CD4-positive, alpha-beta T cell treated with Interleukin-6 at 100 ng/mL for 8 hours (primary cell): ENCODE data around the gene ZNF205.
"Not testable (repeated sequence)": the region's sequence is repeated elsewhere in the genome, so short reads cannot be mapped to it uniquely, and the experiment has no call there.

Source experiments
- DNase-seq: peaks from one replicate; pipeline ENCODE4 v3.0.0-alpha.2; 2020; ENCODE audit warnings: mixed read lengths, low spot score

ZNF205 gene

GRCh38 chr16:3134338-3135125 lies 22.1 kb downstream of the ZNF205 start, which contains the start of gene ZNF213:
TSS of gene ZNF213 (plus strand) at chr16:3135029. CDS start at chr16:3137281, 2,252 bp downstream.
- peak; percentile 97 for DNase-seq

GRCh38 chr16:3135126-3135715 lies 22.8 kb downstream of the ZNF205 start:
- DNase-seq: no peak

GRCh38 chr16:3137267-3137666 lies 24.9 kb downstream of the ZNF205 start:
- DNase-seq: no peak

GRCh38 chr16:3138342-3138741 lies 26.0 kb downstream of the ZNF205 start:
- no peak for DNase-seq

- no peak for DNase-seq
Measured at GRCh38 chr16:3138823-3139426, 26.5 kb downstream of the ZNF205 start.

GRCh38 chr16:3139561-3139960 lies 27.2 kb downstream of the ZNF205 start:
- DNase-seq: not testable (repeated sequence)

- DNase-seq: no peak
Measured at GRCh38 chr16:3140603-3141427, 28.4 kb downstream of the ZNF205 start.

- DNase-seq: no peak
Measured at GRCh38 chr16:3141781-3142311, 29.5 kb downstream of the ZNF205 start.

GRCh38 chr16:3142327-3142726 lies 29.9 kb downstream of the ZNF205 start:
- DNase-seq: no peak

- DNase-seq: no peak
Measured at GRCh38 chr16:3142770-3143169, 30.4 kb downstream of the ZNF205 start.

GRCh38 chr16:3143189-3143588 lies 30.8 kb downstream of the ZNF205 start:
- DNase-seq: no peak

GRCh38 chr16:3143598-3144320 lies 31.4 kb downstream of the ZNF205 start:
- no peak for DNase-seq

- DNase-seq: no peak
Measured at GRCh38 chr16:3144321-3144983, 32.1 kb downstream of the ZNF205 start.

- no peak for DNase-seq
Measured at GRCh38 chr16:3145151-3145550, 32.8 kb downstream of the ZNF205 start.

- no peak for DNase-seq
Measured at GRCh38 chr16:3145660-3146059, 33.3 kb downstream of the ZNF205 start.

- DNase-seq: no peak
Measured at GRCh38 chr16:3147046-3147756, 34.8 kb downstream of the ZNF205 start.

GRCh38 chr16:3147757-3148104 lies 35.3 kb downstream of the ZNF205 start:
- no peak for DNase-seq

GRCh38 chr16:3148256-3149192 lies 36.1 kb downstream of the ZNF205 start:
- DNase-seq: no peak

- no peak for DNase-seq
Measured at GRCh38 chr16:3149193-3149530, 36.8 kb downstream of the ZNF205 start.
